Calu3 (cell line): ENCODE results near the gene PRKN. TPM values are rescaled to one million over a fixed set of nuclear protein-coding genes. Genes with fewer than 3 reads are reported as not detected.

Source experiments
- BruUV-seq: library from RNA; stranded (reverse); fragments of 400-500 nt; replicated peaks from 2 replicates; lab custom pipeline; 2021; lab: Mats Ljungman, UMichigan
- CTCF ChIA-PET: fragments of 300-600 bp; sonication (Branson Sonifier 250); formaldehyde crosslinking; loops from one replicate; lab custom pipeline; 2022; ENCODE audit warnings: antibody characterized with exemption; lab: Charles Lee
- DNase-seq: peaks from one replicate; pipeline ENCODE4 v3.0.0; 2022
- H3K27ac Mint-ChIP-seq: one replicate; pipeline ENCODE4 v1.8.0; 2022; ENCODE audit warnings: mixed read lengths; ENCODE audit not compliant: unreplicated experiment
- H3K27me3 Mint-ChIP-seq: one replicate; pipeline ENCODE4 v1.8.0; 2022; ENCODE audit warnings: mixed read lengths; ENCODE audit not compliant: unreplicated experiment
- H3K36me3 Mint-ChIP-seq: one replicate; pipeline ENCODE4 v1.8.0; 2022; ENCODE audit warnings: mild to moderate bottlenecking, moderate library complexity, mixed read lengths; ENCODE audit not compliant: insufficient read depth, unreplicated experiment
- H3K4me1 Mint-ChIP-seq: one replicate; pipeline ENCODE4 v1.8.0; 2022; ENCODE audit warnings: mild to moderate bottlenecking, low read depth, mixed read lengths; ENCODE audit not compliant: unreplicated experiment
- H3K4me3 Mint-ChIP-seq: one replicate; pipeline ENCODE4 v1.8.0; 2022; ENCODE audit warnings: mild to moderate bottlenecking, low read depth, moderate library complexity, mixed read lengths; ENCODE audit not compliant: unreplicated experiment
- H3K9me3 Mint-ChIP-seq: one replicate; pipeline ENCODE4 v1.8.0; 2022; ENCODE audit warnings: low read depth, mixed read lengths; ENCODE audit not compliant: unreplicated experiment
- intact Hi-C: fragments of 100-400 bp; cut with micrococcal nuclease; formaldehyde crosslinking; loops from one replicate; pipeline ENCODE4 v1.10.0; 2022; ENCODE audit not compliant: unreplicated experiment
- total RNA-seq: library from RNA; stranded (reverse); gene quantifications from 2 replicates; pipeline ENCODE4 v1.2.3, GENCODE V29; 2022
- TF ChIP-seq, protein P1 (sequence below): fragments of 200-600 bp; IDR thresholded peaks from one replicate; pipeline ENCODE4 v1.8.0; 2022; ENCODE audit warnings: antibody characterized with exemption; ENCODE audit not compliant: unreplicated experiment

The PRKN gene
- total RNA-seq, 1 experiment from 2014 or later = 3.8 TPM

DNA sequence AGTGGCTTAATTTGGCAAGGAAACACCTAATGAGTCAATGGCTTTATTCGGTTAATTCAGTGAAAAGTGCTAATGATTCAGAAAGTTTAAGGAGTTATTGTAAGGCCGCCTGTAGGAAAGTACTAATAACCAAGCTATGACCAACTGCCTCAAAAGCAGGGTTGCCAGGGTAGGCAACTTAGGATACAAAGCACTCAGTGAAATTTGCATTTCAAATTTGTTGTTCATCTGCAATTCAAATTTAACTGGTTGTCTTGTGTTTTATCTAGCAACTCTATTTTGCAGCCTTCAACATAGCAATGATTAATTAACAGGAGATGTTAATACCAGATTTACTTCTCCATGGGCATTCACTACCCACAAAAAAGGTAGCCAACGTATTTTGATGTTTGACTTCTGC lies 412.3 kb downstream of the PRKN start:
- CTCF ChIA-PET = no interaction called here
- DNase-seq = no peak
- BruUV-seq = no TSS peak
- TF ChIP-seq, protein P1, sequence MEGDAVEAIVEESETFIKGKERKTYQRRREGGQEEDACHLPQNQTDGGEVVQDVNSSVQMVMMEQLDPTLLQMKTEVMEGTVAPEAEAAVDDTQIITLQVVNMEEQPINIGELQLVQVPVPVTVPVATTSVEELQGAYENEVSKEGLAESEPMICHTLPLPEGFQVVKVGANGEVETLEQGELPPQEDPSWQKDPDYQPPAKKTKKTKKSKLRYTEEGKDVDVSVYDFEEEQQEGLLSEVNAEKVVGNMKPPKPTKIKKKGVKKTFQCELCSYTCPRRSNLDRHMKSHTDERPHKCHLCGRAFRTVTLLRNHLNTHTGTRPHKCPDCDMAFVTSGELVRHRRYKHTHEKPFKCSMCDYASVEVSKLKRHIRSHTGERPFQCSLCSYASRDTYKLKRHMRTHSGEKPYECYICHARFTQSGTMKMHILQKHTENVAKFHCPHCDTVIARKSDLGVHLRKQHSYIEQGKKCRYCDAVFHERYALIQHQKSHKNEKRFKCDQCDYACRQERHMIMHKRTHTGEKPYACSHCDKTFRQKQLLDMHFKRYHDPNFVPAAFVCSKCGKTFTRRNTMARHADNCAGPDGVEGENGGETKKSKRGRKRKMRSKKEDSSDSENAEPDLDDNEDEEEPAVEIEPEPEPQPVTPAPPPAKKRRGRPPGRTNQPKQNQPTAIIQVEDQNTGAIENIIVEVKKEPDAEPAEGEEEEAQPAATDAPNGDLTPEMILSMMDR = no peak
- Mint-ChIP-seq H3K36me3 (no peaks in the 10 kb centered on the region), H3K4me1 (no peaks in the 10 kb centered on the region), H3K27me3 (no peaks in the 10 kb centered on the region), H3K4me3 (no peak overlapping the region), H3K9me3 (no peaks in the 10 kb centered on the region), H3K27ac (no peak overlapping the region)
- intact Hi-C loops = no loop called here

DNA sequence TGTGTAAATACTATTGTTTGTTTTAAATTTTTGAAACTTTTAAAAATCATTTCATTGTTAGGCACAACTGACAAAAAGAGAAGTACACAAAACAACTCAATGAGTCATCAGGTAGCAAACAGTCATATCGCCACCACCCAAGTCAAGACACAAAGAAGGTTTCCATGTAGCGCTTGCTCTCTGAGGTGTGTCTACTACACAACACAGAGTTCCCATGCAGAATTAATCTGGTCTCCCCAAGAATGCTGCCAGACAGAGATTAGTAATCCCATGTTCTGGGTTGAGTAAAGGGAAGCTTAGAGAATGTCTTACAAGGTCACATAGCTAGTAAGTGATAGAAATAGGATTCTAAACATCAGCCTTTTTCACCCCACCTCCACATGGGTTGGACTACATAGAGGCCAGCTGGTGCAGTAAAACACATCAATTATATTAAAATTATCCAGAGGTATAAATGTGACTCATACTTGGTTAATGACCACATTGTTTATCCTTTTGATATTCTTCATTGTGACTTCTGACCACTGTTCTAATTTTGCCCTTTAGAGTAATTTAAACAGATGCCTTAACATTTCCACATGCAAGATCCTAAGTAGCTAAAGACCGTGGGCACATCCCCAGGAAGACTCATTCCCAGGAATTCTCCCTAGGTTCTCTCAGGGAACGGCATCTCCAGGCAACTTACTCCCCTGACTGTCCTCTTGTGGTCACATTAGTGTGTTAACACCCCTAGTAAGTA lies 413.5 kb downstream of the PRKN start:
- BruUV-seq = no TSS peak
- TF ChIP-seq, protein P1 = no peak
- Mint-ChIP-seq H3K27ac (no peak overlapping the region), H3K9me3 (no peaks in the 10 kb centered on the region), H3K4me1 (no peaks in the 10 kb centered on the region), H3K36me3 (no peaks in the 10 kb centered on the region), H3K27me3 (no peaks in the 10 kb centered on the region), H3K4me3 (no peak overlapping the region)
- intact Hi-C loops = no loop called here
- DNase-seq = no peak
- CTCF ChIA-PET = no interaction called here

DNA sequence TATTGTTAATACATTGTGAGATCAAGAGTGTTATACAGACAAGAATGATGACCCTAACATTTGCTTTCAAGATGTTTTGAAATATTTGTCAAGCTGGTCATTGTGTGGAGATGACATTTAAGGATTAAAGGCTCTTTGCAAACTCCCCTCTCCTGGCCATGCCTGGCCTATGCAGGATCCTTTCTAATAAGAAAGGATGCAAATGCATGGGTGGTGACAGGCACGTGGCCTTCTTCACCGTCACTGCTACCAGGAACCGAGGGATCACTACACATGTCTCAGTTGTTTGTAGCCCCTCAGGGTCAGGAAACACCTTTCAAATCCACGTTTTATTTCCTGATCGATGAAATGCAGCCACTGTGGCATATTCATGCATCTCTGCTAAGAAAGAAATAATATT lies 419.7 kb downstream of the PRKN start:
- DNase-seq = no peak
- TF ChIP-seq, protein P1 = no peak
- no peaks in the 10 kb centered on the region for H3K27me3 Mint-ChIP-seq
- H3K9me3 Mint-ChIP-seq = no peaks in the 10 kb centered on the region
- intact Hi-C loops = no loop called here
- H3K36me3 Mint-ChIP-seq = no peaks in the 10 kb centered on the region
- CTCF ChIA-PET = no interaction called here
- H3K4me1 Mint-ChIP-seq = no peaks in the 10 kb centered on the region
- BruUV-seq = no TSS peak
- H3K27ac Mint-ChIP-seq = no peak overlapping the region
- no peak overlapping the region for H3K4me3 Mint-ChIP-seq

DNA sequence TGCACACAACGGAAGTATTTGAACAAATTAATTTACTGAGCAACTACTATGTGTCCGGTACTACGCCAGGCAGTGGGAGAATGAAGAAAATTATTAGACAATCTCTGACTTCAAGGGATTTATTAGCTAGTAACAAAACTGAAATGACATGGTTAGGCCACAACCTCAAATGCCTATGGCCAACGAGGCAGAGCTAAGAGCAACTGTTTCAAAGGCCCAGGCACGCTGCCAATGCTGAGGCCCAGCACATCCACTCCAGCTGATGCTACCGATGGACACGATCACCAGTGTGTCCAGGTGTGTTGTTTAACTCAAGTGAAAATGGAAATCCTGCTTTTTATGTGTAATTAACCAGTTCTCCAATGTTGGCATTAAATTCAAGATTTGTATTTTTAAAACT lies 420.9 kb downstream of the PRKN start:
- Mint-ChIP-seq H3K4me3 (no peak overlapping the region), H3K27ac (no peak overlapping the region), H3K27me3 (no peaks in the 10 kb centered on the region), H3K36me3 (no peaks in the 10 kb centered on the region), H3K4me1 (no peaks in the 10 kb centered on the region), H3K9me3 (no peaks in the 10 kb centered on the region)
- TF ChIP-seq, protein P1 = no peak
- intact Hi-C loops = no loop called here
- DNase-seq = no peak
- CTCF ChIA-PET = no interaction called here
- BruUV-seq = no TSS peak
